Caco-2 (cell line): ENCODE results near the gene KRT2. TPM values are rescaled to one million over a fixed set of nuclear protein-coding genes. Genes with fewer than 3 reads are reported as not detected.

Experiments used
- BruUV-seq: library from RNA; stranded (reverse); fragments of 400-500 nt; replicated peaks from 2 replicates; lab custom pipeline; 2021; lab: Mats Ljungman, UMichigan
- CTCF ChIA-PET: fragments of 300-600 bp; sonication (Branson Sonifier 250); formaldehyde crosslinking; loops from one replicate; lab custom pipeline; 2022; ENCODE audit warnings: antibody characterized with exemption; lab: Charles Lee
- POLR2A ChIA-PET: fragments of 300-600 bp; sonication (Branson Sonifier 250); formaldehyde crosslinking; loops from one replicate; lab custom pipeline; 2022; ENCODE audit warnings: antibody characterized with exemption; lab: Charles Lee
- DNase-seq, 2 experiments: peaks; one replicate each; pipeline versions ENCODE4 v3.0.0 to v3.0.0-alpha.2; 2020 to 2022
- H3K27me3 ChIP-seq: replicated peaks from 2 replicates; pipeline ENCODE4 v1.6.0; 2011; ENCODE audit warnings: low read length; ENCODE audit not compliant: control insufficient read depth, insufficient read depth
- H3K36me3 ChIP-seq: 2 replicates; pipeline ENCODE4 v1.5.1; 2011; ENCODE audit warnings: low read length; ENCODE audit not compliant: control insufficient read depth, insufficient read depth
- H3K4me1 ChIP-seq: fragments of 250-450 bp; sonication (Bioruptor Pico); 2 replicates; pipeline ENCODE4 v1.5.1; 2020; ENCODE audit warnings: mild to moderate bottlenecking
- H3K4me3 ChIP-seq: 2 replicates; pipeline ENCODE4 v1.5.1; 2011; ENCODE audit warnings: low read depth, mild to moderate bottlenecking, control low read depth, low read length
- H3K9me3 ChIP-seq: fragments of 250-450 bp; sonication (Bioruptor Pico); 2 replicates; pipeline ENCODE4 v1.5.1; 2020; ENCODE audit warnings: mild to moderate bottlenecking, moderate library complexity
- H3K27ac Mint-ChIP-seq: one replicate; pipeline ENCODE4 v1.8.0; 2022; ENCODE audit warnings: mixed read lengths; ENCODE audit not compliant: unreplicated experiment
- H3K27me3 Mint-ChIP-seq: one replicate; pipeline ENCODE4 v1.8.0; 2022; ENCODE audit warnings: mixed read lengths; ENCODE audit not compliant: insufficient read depth, unreplicated experiment
- H3K36me3 Mint-ChIP-seq: one replicate; pipeline ENCODE4 v1.8.0; 2022; ENCODE audit warnings: mild to moderate bottlenecking, mixed read lengths; ENCODE audit not compliant: insufficient read depth, unreplicated experiment
- H3K4me1 Mint-ChIP-seq: one replicate; pipeline ENCODE4 v1.8.0; 2022; ENCODE audit warnings: low read depth, mixed read lengths; ENCODE audit not compliant: unreplicated experiment
- H3K4me3 Mint-ChIP-seq: one replicate; pipeline ENCODE4 v1.8.0; 2022; ENCODE audit warnings: mild to moderate bottlenecking, moderate library complexity, mixed read lengths; ENCODE audit not compliant: unreplicated experiment
- H3K9me3 Mint-ChIP-seq: one replicate; pipeline ENCODE4 v1.8.0; 2022; ENCODE audit warnings: mixed read lengths; ENCODE audit not compliant: unreplicated experiment
- CTCF ChIP-seq, 2 experiments: fragments of 200-600 bp in 1 of 2; IDR thresholded peaks; 1 replicate in 1 of 2; 2 replicates in 1 of 2; pipeline versions ENCODE4 v1.5.1 to v1.8.0; 2011 to 2022; ENCODE audit warnings: antibody characterized with exemption in 1 of 2, control low read depth in 1 of 2, inconsistent platforms in 1 of 2, low read depth in 1 of 2, low read length in 1 of 2, mild to moderate bottlenecking in 1 of 2, moderate library complexity in 1 of 2; ENCODE audit not compliant: insufficient read depth in 1 of 2, severe bottlenecking in 1 of 2, unreplicated experiment in 1 of 2
- intact Hi-C: fragments of 100-400 bp; cut with micrococcal nuclease; formaldehyde crosslinking; loops from one replicate; pipeline ENCODE4 v1.10.0; 2022; ENCODE audit not compliant: unreplicated experiment
- total RNA-seq: library from RNA; stranded (reverse); gene quantifications from 2 replicates; pipeline ENCODE4 v1.2.3, GENCODE V29; 2022

The KRT2 gene
- total RNA-seq, 1 experiment from 2014 or later: not detected

DNA sequence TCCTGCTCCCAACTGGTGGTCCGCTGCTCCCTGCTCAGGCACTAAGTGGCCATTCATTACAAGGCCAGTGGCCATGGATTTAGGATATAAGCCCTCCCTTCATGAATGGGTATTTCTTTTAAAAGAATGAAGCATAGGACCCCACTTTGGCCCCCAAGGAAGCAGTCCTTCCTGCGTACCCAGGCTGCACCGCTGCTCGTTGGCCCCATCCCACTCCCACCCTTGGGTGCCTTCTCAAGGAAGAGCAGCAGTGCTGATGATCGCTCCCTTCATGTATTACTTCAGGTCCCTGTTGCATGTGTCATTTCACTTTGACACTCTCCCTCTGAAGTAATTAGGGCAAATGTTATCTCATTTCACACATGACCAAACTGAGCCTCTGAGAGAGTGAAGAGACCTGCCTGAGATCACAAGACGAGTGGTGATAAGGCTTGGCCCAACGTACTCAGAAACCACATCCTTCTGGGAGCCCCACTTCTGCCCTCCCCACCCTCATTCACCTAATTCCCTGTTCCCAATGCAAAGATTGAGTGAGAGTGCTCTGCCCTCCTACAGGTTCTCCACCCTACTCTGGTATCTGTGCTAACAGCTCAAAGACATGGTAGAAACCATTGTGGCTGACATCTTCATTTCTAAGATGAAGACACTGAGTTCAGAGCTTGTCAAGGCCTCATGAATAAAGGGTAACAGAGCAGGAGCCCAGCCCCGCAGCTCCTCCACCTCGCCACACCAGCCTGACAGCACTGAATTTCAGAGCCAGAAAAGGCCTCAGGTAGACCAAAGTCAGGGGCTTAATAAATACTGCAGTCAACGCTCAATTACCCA, 10.3 kb upstream of the KRT2 start:
- Histone ChIP-seq H3K4me3 (no peak overlapping the region), H3K27me3 (no peaks in the 10 kb centered on the region; the same call in none of the 2 replicates), H3K36me3 (no peaks in the 10 kb centered on the region), H3K9me3 (no peaks in the 10 kb centered on the region), H3K4me1 (no peaks in the 10 kb centered on the region)
- Mint-ChIP-seq H3K36me3 (no peaks in the 10 kb centered on the region), H3K27me3 (peaks cover 26% of the 10 kb centered on the region), H3K4me1 (no peaks in the 10 kb centered on the region), H3K27ac (no peak overlapping the region), H3K9me3 (no peaks in the 10 kb centered on the region), H3K4me3 (no peak overlapping the region)
- no TSS peak for BruUV-seq
- DNase-seq: no peak
- intact Hi-C loops: no loop called here
- POLR2A ChIA-PET: no interaction called here
- TF ChIP-seq CTCF (IDR thresholded peaks at IDR 0.05; ENCODE audit: insufficient read depth in 1 of 2, low read depth in 1 of 2, low read length in 1 of 2, severe bottlenecking in 1 of 2, unreplicated experiment in 1 of 2): no peak
- CTCF ChIA-PET: no interaction called here

GRCh38 chr12:52661668-52662067, 9.7 kb upstream of the KRT2 start:
- no peak for DNase-seq
- CTCF ChIA-PET: no interaction called here
- TF ChIP-seq CTCF (IDR thresholded peaks at IDR 0.05; ENCODE audit: insufficient read depth in 1 of 2, low read depth in 1 of 2, low read length in 1 of 2, severe bottlenecking in 1 of 2, unreplicated experiment in 1 of 2): no peak
- Mint-ChIP-seq H3K9me3 (no peaks in the 10 kb centered on the region), H3K4me1 (no peaks in the 10 kb centered on the region), H3K27me3 (peaks cover 28% of the 10 kb centered on the region), H3K4me3 (no peak overlapping the region), H3K27ac (no peak overlapping the region), H3K36me3 (no peaks in the 10 kb centered on the region)
- Histone ChIP-seq H3K9me3 (no peaks in the 10 kb centered on the region), H3K27me3 (no peaks in the 10 kb centered on the region; the same call in none of the 2 replicates), H3K4me3 (no peak overlapping the region), H3K36me3 (no peaks in the 10 kb centered on the region), H3K4me1 (no peaks in the 10 kb centered on the region)
- POLR2A ChIA-PET: no interaction called here
- BruUV-seq: no TSS peak
- intact Hi-C loops: no loop called here

DNA sequence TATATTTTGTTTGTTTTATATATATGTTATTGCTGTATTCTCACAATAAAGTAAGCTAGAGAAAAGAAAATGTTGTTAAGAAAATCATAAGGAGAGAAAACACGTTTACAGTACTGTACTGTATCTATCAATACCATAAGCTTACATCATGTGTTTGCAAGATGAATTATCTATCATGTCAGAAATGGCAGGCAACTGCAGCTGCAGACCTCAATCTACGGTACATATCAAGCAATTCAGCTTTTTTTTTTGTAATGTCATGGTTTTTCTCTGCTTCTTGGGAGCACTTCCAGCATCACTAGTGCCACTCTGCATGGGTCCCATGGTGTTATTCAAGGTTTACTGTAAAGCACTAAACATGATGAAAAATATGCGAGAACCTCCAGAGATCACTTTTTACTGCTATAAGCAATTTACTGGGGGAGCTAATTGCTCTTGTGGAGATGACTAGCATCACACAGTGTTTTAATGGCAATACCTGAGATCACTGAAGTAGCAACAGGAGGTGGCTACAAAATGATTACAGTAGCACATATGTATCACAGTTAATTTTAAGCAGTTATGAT, 9.0 kb upstream of the KRT2 start:
- ChIA-PET POLR2A (no interaction called here), CTCF (interaction anchor here (0.6 kb wide), 1 partner anchor 182 kb away, joined by 3 read pairs; no protein-coding TSS in a partner anchor)
- no peak for TF ChIP-seq CTCF (IDR thresholded peaks at IDR 0.05; ENCODE audit: insufficient read depth in 1 of 2, low read depth in 1 of 2, low read length in 1 of 2, severe bottlenecking in 1 of 2, unreplicated experiment in 1 of 2)
- H3K36me3 ChIP-seq: no peaks in the 10 kb centered on the region
- no peaks in the 10 kb centered on the region for H3K36me3 Mint-ChIP-seq
- BruUV-seq: no TSS peak
- H3K4me3 ChIP-seq: no peak overlapping the region
- no peaks in the 10 kb centered on the region for H3K9me3 Mint-ChIP-seq
- no peak for DNase-seq
- peaks cover 31% of the 10 kb centered on the region for H3K27me3 Mint-ChIP-seq
- H3K9me3 ChIP-seq: no peaks in the 10 kb centered on the region
- no peaks in the 10 kb centered on the region for H3K4me1 ChIP-seq
- no peaks in the 10 kb centered on the region; the same call in none of the 2 replicates for H3K27me3 ChIP-seq
- H3K4me3 Mint-ChIP-seq: no peak overlapping the region
- H3K27ac Mint-ChIP-seq: no peak overlapping the region
- no peaks in the 10 kb centered on the region for H3K4me1 Mint-ChIP-seq
- intact Hi-C loops: no loop called here
